ENCODE data around the gene NEU2.

- no peak for TF ChIP-seq BRCA1 (CRISPR knock-in tag; IDR thresholded peaks at IDR 0.05)
- no peak for TF ChIP-seq RELA (CRISPR knock-in tag; IDR thresholded peaks at IDR 0.05)
- no peak for TF ChIP-seq MLXIP (CRISPR knock-in tag; IDR thresholded peaks at IDR 0.05; ENCODE audit: borderline replicate concordance)
- no peak for TF ChIP-seq ZNF790 (CRISPR knock-in tag; IDR thresholded peaks at IDR 0.05; ENCODE audit: borderline replicate concordance)
- no peak for TF ChIP-seq AHDC1 (CRISPR knock-in tag; IDR thresholded peaks at IDR 0.05; ENCODE audit: borderline replicate concordance)
- TF ChIP-seq CTCF (CRISPR knock-in tag; IDR thresholded peaks at IDR 0.05): no peak
- TF ChIP-seq YY1 (IDR thresholded peaks at IDR 0.05; ENCODE audit: insufficient read depth, insufficient replicate concordance, low read depth, low read length): no peak
- TF ChIP-seq NR2F2 (IDR thresholded peaks at IDR 0.05; ENCODE audit: borderline replicate concordance, low read depth): no peak
Measured at GRCh38 chr2:233051241-233052149, 19.0 kb downstream of the NEU2 start.

Data from HepG2 (cell line).